Measurements from ENCODE around the gene ZNF717. TPM values are rescaled to one million over a fixed set of nuclear protein-coding genes. Genes with fewer than 3 reads are reported as not detected.
"Not testable (repeated sequence)": the region's sequence is repeated elsewhere in the genome, so short reads cannot be mapped to it uniquely, and the experiment has no call there.

ZNF717 gene
- total RNA-seq (2021; fragmentation: NEBNext Ultra II Directional; extraction: Animal tissue kit (Norgen Biotek cat#: 25700)) (not detected in 2 replicates), polyA plus RNA-seq (2011; rRNA removed) (8.6 and 14.2 TPM in 2 replicates), polyA minus RNA-seq (2011; rRNA and poly(A)+ RNA removed) (47.6 and 62.7 TPM in 2 replicates)
- 15.9 TPM for polyA plus RNA-seq (2011; cell fraction: cytosol; rRNA removed)
- 10.9 TPM for polyA plus RNA-seq (2011; cell fraction: nucleus; rRNA removed)
- polyA plus RNA-seq (2012, experiment 1 of 2): 9.2 to 12.3 TPM (median 10.2 TPM) in 4 replicates
- 2.9 TPM for polyA plus RNA-seq (2012, experiment 2 of 2)
- polyA plus RNA-seq (2013, experiment 1 of 2): 11.4 TPM
- polyA plus RNA-seq (2013, experiment 2 of 2): 10.5 TPM
- 18.2 TPM for polyA minus RNA-seq (2011; cell fraction: cytosol; rRNA and poly(A)+ RNA removed)
- polyA minus RNA-seq (2011; cell fraction: nucleus; rRNA and poly(A)+ RNA removed): 72.8 TPM
- long read RNA-seq, experiment 1: 0 reads
- long read RNA-seq, experiment 2: 0 reads

- H4K5ac ChIP-seq (ENCODE audit: insufficient read length, low read depth, low read length); CTCF ChIA-PET (ENCODE audit: partially characterized antibody); H3K18ac ChIP-seq (ENCODE audit: extremely low read depth, low read length); H4K91ac ChIP-seq (replicated peaks; ENCODE audit: insufficient read length, low read length); H2AK5ac ChIP-seq (ENCODE audit: low read depth, low read length); H3K23me2 ChIP-seq (ENCODE audit: low read depth, low read length); H2BK120ac ChIP-seq (replicated peaks; ENCODE audit: low read depth, low read length); DNase-seq (ENCODE audit: low read depth in 1 of 2, low spot score in 2 of 2); FAIRE-seq; H2BK15ac ChIP-seq (ENCODE audit: low read length); H2BK12ac ChIP-seq (ENCODE audit: low read depth, low read length); H3K79me2 ChIP-seq (ENCODE audit: control insufficient read depth in 1 of 2, insufficient read depth in 2 of 2, low read length in 2 of 2); H2BK5ac ChIP-seq (ENCODE audit: low read depth, low read length); H3K4ac ChIP-seq (replicated peaks; ENCODE audit: insufficient read length, low read depth, low read length); H3K14ac ChIP-seq (ENCODE audit: insufficient read length); H3K27me3 ChIP-seq (replicated peaks in 1 of 4; ENCODE audit: control insufficient read depth in 3 of 4, extremely low read depth in 1 of 4, insufficient read depth in 3 of 4, low read length in 3 of 4); H2AFZ ChIP-seq (ENCODE audit: low read length); H3K4me1 ChIP-seq (replicated peaks in 1 of 4; ENCODE audit: control insufficient read depth in 3 of 4, insufficient read depth in 4 of 4, low read length in 3 of 4); H3K56ac ChIP-seq (replicated peaks; ENCODE audit: insufficient read length, low read depth, low read length); H3K79me1 ChIP-seq (ENCODE audit: low read depth, low read length); H4K8ac ChIP-seq (ENCODE audit: extremely low read depth, insufficient read depth, low read length); H3K9me3 ChIP-seq (ENCODE audit: insufficient read depth in 2 of 2, low read depth in 1 of 2, low read length in 1 of 2); H3K27ac ChIP-seq (ENCODE audit: low read depth, low read length); H3K23ac ChIP-seq (ENCODE audit: insufficient read length); H4K20me1 ChIP-seq (replicated peaks in 1 of 2; ENCODE audit: control insufficient read depth in 1 of 2, insufficient read depth in 2 of 2, low read length in 2 of 2); H2BK20ac ChIP-seq (ENCODE audit: low read length); POLR2A ChIA-PET (ENCODE audit: partially characterized antibody): not testable (repeated sequence)
- peak within 1 kb of the TSS; percentile 50 to 76; a peak in 3 of 4 replicates for H3K4me2 ChIP-seq (ENCODE audit: insufficient read depth in 1 of 2, low read depth in 2 of 2, low read length in 2 of 2)
- peak within 1 kb of the TSS; percentile 65 to 77 (median 74); a peak in 7 of 8 replicates for H3K4me3 ChIP-seq (ENCODE audit: extremely low read depth in 1 of 4, insufficient read depth in 2 of 4, low read depth in 3 of 4, low read length in 4 of 4)
- WGBS, 2 experiments (ENCODE audit: extremely low coverage in 1 of 2, insufficient coverage in 1 of 2, insufficient read length in 1 of 2, insufficient replicate concordance in 2 of 2, low coverage in 1 of 2, low lambda C conversion rate in 2 of 2, missing lambda C conversion rate in 1 of 2): 24% methylated on average over 44 of the region's 52 CpGs; no CpG with 5 or more reads in 1 of the 2 experiments
- TF ChIP-seq, protein P1, sequence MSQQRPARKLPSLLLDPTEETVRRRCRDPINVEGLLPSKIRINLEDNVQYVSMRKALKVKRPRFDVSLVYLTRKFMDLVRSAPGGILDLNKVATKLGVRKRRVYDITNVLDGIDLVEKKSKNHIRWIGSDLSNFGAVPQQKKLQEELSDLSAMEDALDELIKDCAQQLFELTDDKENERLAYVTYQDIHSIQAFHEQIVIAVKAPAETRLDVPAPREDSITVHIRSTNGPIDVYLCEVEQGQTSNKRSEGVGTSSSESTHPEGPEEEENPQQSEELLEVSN (IDR thresholded peaks at IDR 0.05): 0 out of 2 replicates have a peak, but pooled peaks have one; percentile 15
- TF ChIP-seq ASH2L (IDR thresholded peaks at IDR 0.05; ENCODE audit: low read length) (peak; percentile 75), YY1 (IDR thresholded peaks at IDR 0.05; ENCODE audit: low read depth, low read length) (peak; percentile 81; the same call in 1 of the 2 replicates), NRF1 (IDR thresholded peaks at IDR 0.05; ENCODE audit: low read depth, low read length) (peak; percentile 65), KDM4A (IDR thresholded peaks at IDR 0.05; ENCODE audit: low read depth, low read length, severe bottlenecking) (peak; percentile 45), POLR2A (IDR thresholded peaks at IDR 0.05; ENCODE audit: control extremely low read depth in 1 of 2, low read depth in 2 of 2, low read length in 2 of 2) (peak; percentile 32 to 53), TBP (IDR thresholded peaks at IDR 0.05; ENCODE audit: low read depth, low read length) (0 out of 2 replicates have a peak, but pooled peaks have one; percentile 13), MAX (IDR thresholded peaks at IDR 0.05) (peak; percentile 7; the same call in 1 of the 2 replicates), SIX5 (IDR thresholded peaks at IDR 0.05; ENCODE audit: low read depth, low read length) (peak; percentile 17; the same call in 1 of the 2 replicates), PHF8 (conservative IDR thresholded peaks at IDR 0.05; ENCODE audit: low read depth, low read length) (peak; percentile 79; the same call in 1 of the 2 replicates)
- peak within 1 kb of the TSS in 3 of 4 experiments; percentile 56 to 84 (median 70); a peak in 6 of 7 replicates for H3K9ac ChIP-seq (replicated peaks in 1 of 4; ENCODE audit: extremely low read depth in 1 of 4, low read depth in 3 of 4, low read length in 3 of 4)
- peaks cover 0 to 20% (median 4%) of the 10 kb centered on the region in 4 experiments; a peak in 5 of 8 replicates for H3K36me3 ChIP-seq (ENCODE audit: control insufficient read depth in 2 of 4, insufficient read depth in 4 of 4, low read length in 3 of 4)
Observed at GRCh38 chr3:75785081-75785755, at the start of gene ZNF717. ZNF717 (minus strand) TSS chr3:75785549; CDS start chr3:75783362, 2,187 bp downstream.

All from H1 (cell line).